Adipocyte (in vitro differentiated cells): Measurements from ENCODE around the gene ZNF689.
A peak's percentile ranks its signal among the peaks of the same experiment; 100 is the strongest.

ENCODE experiments used
- DNase-seq: peaks from one replicate; pipeline ENCODE4 v3.0.0-alpha.2; 2015; ENCODE audit warnings: low read depth
- H3K27me3 ChIP-seq: replicated peaks from 2 replicates; pipeline ENCODE4 v1.7.0; 2013; ENCODE audit warnings: mild to moderate bottlenecking, low read length, moderate library complexity; ENCODE audit not compliant: control insufficient read depth, insufficient read depth
- H3K36me3 ChIP-seq: 2 replicates; pipeline ENCODE4 v1.7.0; 2013; ENCODE audit warnings: low read length, mild to moderate bottlenecking, moderate library complexity; ENCODE audit not compliant: control insufficient read depth, insufficient read depth, severe bottlenecking
- H3K4me1 ChIP-seq: 2 replicates; pipeline ENCODE4 v1.7.0; 2013; ENCODE audit warnings: mild to moderate bottlenecking, low read length, moderate library complexity; ENCODE audit not compliant: control insufficient read depth, insufficient read depth
- H3K4me3 ChIP-seq: 2 replicates; pipeline ENCODE4 v1.7.0; 2013; ENCODE audit warnings: mild to moderate bottlenecking, low read length, moderate library complexity
- H3K9ac ChIP-seq: 2 replicates; pipeline ENCODE4 v1.7.0; 2013; ENCODE audit warnings: mild to moderate bottlenecking, low read length, moderate library complexity
- H3K9me3 ChIP-seq: 2 replicates; pipeline ENCODE4 v1.7.0; 2013; ENCODE audit warnings: mild to moderate bottlenecking, low read length, moderate library complexity; ENCODE audit not compliant: control insufficient read depth

ZNF689 gene

GRCh38 chr16:30569281-30569680 is 40.9 kb downstream of the ZNF689 start:
- no peak for DNase-seq
- Histone ChIP-seq H3K4me3 (no peak overlapping the region), H3K36me3 (no peaks in the 10 kb centered on the region), H3K9ac (no peak overlapping the region), H3K27me3 (no peaks in the 10 kb centered on the region), H3K9me3 (no peaks in the 10 kb centered on the region), H3K4me1 (peaks cover 16% of the 10 kb centered on the region)

- Histone ChIP-seq H3K4me3 (no peak overlapping the region), H3K9me3 (no peaks in the 10 kb centered on the region), H3K4me1 (peaks cover 16% of the 10 kb centered on the region), H3K27me3 (no peaks in the 10 kb centered on the region), H3K36me3 (no peaks in the 10 kb centered on the region), H3K9ac (no peak overlapping the region)
- peak; percentile 58 for DNase-seq
Observed at GRCh38 chr16:30567991-30568638, 42.1 kb downstream of the ZNF689 start.

- Histone ChIP-seq H3K9me3 (no peaks in the 10 kb centered on the region), H3K9ac (no peak overlapping the region), H3K36me3 (no peaks in the 10 kb centered on the region), H3K27me3 (no peaks in the 10 kb centered on the region), H3K4me3 (no peak overlapping the region), H3K4me1 (peaks cover 14% of the 10 kb centered on the region)
- no peak for DNase-seq
Observed at GRCh38 chr16:30567160-30567990, 42.8 kb downstream of the ZNF689 start.

GRCh38 chr16:30566531-30566930 is 43.7 kb downstream of the ZNF689 start:
- H3K36me3 ChIP-seq, result no peaks in the 10 kb centered on the region
- no peak overlapping the region for H3K9ac ChIP-seq
- no peaks in the 10 kb centered on the region for H3K27me3 ChIP-seq
- peaks cover 11% of the 10 kb centered on the region for H3K4me1 ChIP-seq
- DNase-seq, result no peak
- H3K4me3 ChIP-seq, result no peak overlapping the region
- H3K9me3 ChIP-seq, result no peaks in the 10 kb centered on the region

- Histone ChIP-seq H3K9ac (no peak overlapping the region), H3K36me3 (no peaks in the 10 kb centered on the region), H3K9me3 (no peaks in the 10 kb centered on the region), H3K4me3 (no peak overlapping the region), H3K27me3 (no peaks in the 10 kb centered on the region), H3K4me1 (peaks cover 9% of the 10 kb centered on the region)
- no peak for DNase-seq
Observed at GRCh38 chr16:30565984-30566383, 44.2 kb downstream of the ZNF689 start.

GRCh38 chr16:30565526-30565925 is 44.7 kb downstream of the ZNF689 start:
- peaks cover 7% of the 10 kb centered on the region for H3K4me1 ChIP-seq
- no peaks in the 10 kb centered on the region for H3K36me3 ChIP-seq
- H3K27me3 ChIP-seq, result no peaks in the 10 kb centered on the region
- H3K9ac ChIP-seq, result no peak overlapping the region
- no peak for DNase-seq
- no peak overlapping the region for H3K4me3 ChIP-seq
- no peaks in the 10 kb centered on the region for H3K9me3 ChIP-seq

GRCh38 chr16:30562021-30562420 is 48.2 kb downstream of the ZNF689 start:
- Histone ChIP-seq H3K9me3 (no peaks in the 10 kb centered on the region), H3K27me3 (no peaks in the 10 kb centered on the region), H3K9ac (no peak overlapping the region), H3K4me3 (no peak overlapping the region), H3K4me1 (peaks cover 4% of the 10 kb centered on the region), H3K36me3 (no peaks in the 10 kb centered on the region)
- no peak for DNase-seq

GRCh38 chr16:30561089-30561816 is 48.9 kb downstream of the ZNF689 start:
- DNase-seq, result no peak
- Histone ChIP-seq H3K36me3 (no peaks in the 10 kb centered on the region), H3K4me1 (peaks cover 4% of the 10 kb centered on the region)

GRCh38 chr16:30559690-30560089 is 50.5 kb downstream of the ZNF689 start:
- Histone ChIP-seq H3K4me3 (no peak overlapping the region), H3K9me3 (no peaks in the 10 kb centered on the region), H3K36me3 (peaks cover 9% of the 10 kb centered on the region), H3K4me1 (peaks cover 4% of the 10 kb centered on the region), H3K27me3 (no peaks in the 10 kb centered on the region), H3K9ac (no peak overlapping the region)
- no peak for DNase-seq

More at GRCh38 chr16:30561089-30561816, 48.9 kb downstream of the ZNF689 start:
- no peaks in the 10 kb centered on the region for H3K27me3 ChIP-seq
- no peaks in the 10 kb centered on the region for H3K9me3 ChIP-seq
- H3K4me3 ChIP-seq, result peak overlapping the region; percentile 76
- H3K9ac ChIP-seq, result peak overlapping the region; percentile 72

GRCh38 chr16:30558789-30559377 is 51.3 kb downstream of the ZNF689 start:
- DNase-seq, result no peak
- H3K9ac ChIP-seq, result peak overlapping the region; percentile 76
- H3K4me3 ChIP-seq, result peak overlapping the region; percentile 91
- peaks cover 14% of the 10 kb centered on the region for H3K36me3 ChIP-seq
- no peaks in the 10 kb centered on the region for H3K27me3 ChIP-seq
- H3K4me1 ChIP-seq, result peaks cover 4% of the 10 kb centered on the region
- no peaks in the 10 kb centered on the region for H3K9me3 ChIP-seq
